Right atrium auricular region (tissue), 2 donors: ENCODE measurements around the gene HIVEP2. TPM values are rescaled to one million over a fixed set of nuclear protein-coding genes. Genes with fewer than 3 reads are reported as not detected.
A peak's percentile ranks its signal among the peaks of the same experiment; 100 is the strongest.

Experiments used
- DNase-seq: peaks from one replicate; pipeline ENCODE4 v3.0.0-alpha.2; 2019; ENCODE audit warnings: low spot score
- H3K27ac ChIP-seq, 2 donors: fragments of 200-600 bp; sonication (generic); 1 replicate in 1 of 2; 2 replicates in 1 of 2; pipeline ENCODE4 v1.5.1; 2016 to 2019
- H3K27me3 ChIP-seq, 2 donors: fragments of 200-600 bp; sonication (generic); one replicate each; pipeline versions ENCODE4 v1.5.1 to v1.6.0; 2017 to 2019
- H3K36me3 ChIP-seq: fragments of 200-600 bp; sonication (generic); one replicate; pipeline ENCODE4 v1.5.1; 2016
- H3K4me1 ChIP-seq, 2 donors: fragments of 200-600 bp; sonication (generic); one replicate each; pipeline versions ENCODE4 v1.5.1 to v1.6.0; 2017 to 2019
- H3K4me3 ChIP-seq, 2 donors: fragments of 200-600 bp; sonication (generic); 1 replicate in 1 of 2; 2 replicates in 1 of 2; pipeline ENCODE4 v1.5.1; 2017 to 2019; ENCODE audit warnings: mild to moderate bottlenecking in 1 of 2, moderate library complexity in 1 of 2
- H3K9me3 ChIP-seq, 2 donors: fragments of 200-600 bp; sonication (generic); one replicate each; pipeline ENCODE4 v1.5.1; 2019
- total RNA-seq, 2 donors: library from RNA; depleted of rRNA; stranded (reverse); fragments of >200 nt; gene quantifications; one replicate each; pipeline ENCODE4 v1.1.0, GENCODE V29; 2016
- TF ChIP-seq, protein P1 (sequence below), 2 donors: fragments of 200-600 bp; sonication (generic); IDR thresholded peaks; one replicate each; pipeline ENCODE4 v1.5.1; 2019; ENCODE audit warnings: antibody characterized with exemption in 2 of 2

The HIVEP2 gene
- total RNA-seq, 2 donors from 2014 or later: 19.2 to 28.6 TPM

GRCh38 chr6:142950291-142950690 is 5.3 kb upstream of the HIVEP2 start:
- Histone ChIP-seq H3K4me1 (no peaks in the 10 kb centered on the region), H3K27me3 (no peaks in the 10 kb centered on the region), H3K4me3 (no peak overlapping the region), H3K27ac (no peak overlapping the region), H3K36me3 (no peaks in the 10 kb centered on the region), H3K9me3 (no peaks in the 10 kb centered on the region)
- DNase-seq: no peak
- TF ChIP-seq, protein P1, sequence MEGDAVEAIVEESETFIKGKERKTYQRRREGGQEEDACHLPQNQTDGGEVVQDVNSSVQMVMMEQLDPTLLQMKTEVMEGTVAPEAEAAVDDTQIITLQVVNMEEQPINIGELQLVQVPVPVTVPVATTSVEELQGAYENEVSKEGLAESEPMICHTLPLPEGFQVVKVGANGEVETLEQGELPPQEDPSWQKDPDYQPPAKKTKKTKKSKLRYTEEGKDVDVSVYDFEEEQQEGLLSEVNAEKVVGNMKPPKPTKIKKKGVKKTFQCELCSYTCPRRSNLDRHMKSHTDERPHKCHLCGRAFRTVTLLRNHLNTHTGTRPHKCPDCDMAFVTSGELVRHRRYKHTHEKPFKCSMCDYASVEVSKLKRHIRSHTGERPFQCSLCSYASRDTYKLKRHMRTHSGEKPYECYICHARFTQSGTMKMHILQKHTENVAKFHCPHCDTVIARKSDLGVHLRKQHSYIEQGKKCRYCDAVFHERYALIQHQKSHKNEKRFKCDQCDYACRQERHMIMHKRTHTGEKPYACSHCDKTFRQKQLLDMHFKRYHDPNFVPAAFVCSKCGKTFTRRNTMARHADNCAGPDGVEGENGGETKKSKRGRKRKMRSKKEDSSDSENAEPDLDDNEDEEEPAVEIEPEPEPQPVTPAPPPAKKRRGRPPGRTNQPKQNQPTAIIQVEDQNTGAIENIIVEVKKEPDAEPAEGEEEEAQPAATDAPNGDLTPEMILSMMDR (IDR thresholded peaks at IDR 0.05): no peak

- Histone ChIP-seq H3K4me3 (peak overlapping the region; percentile 89 to 92), H3K36me3 (no peaks in the 10 kb centered on the region), H3K27me3 (no peaks in the 10 kb centered on the region), H3K27ac (peak overlapping the region; percentile 99 to 100), H3K9me3 (no peaks in the 10 kb centered on the region), H3K4me1 (peaks cover 0 to 11% of the 10 kb centered on the region in 2 donors)
- TF ChIP-seq, protein P1 (IDR thresholded peaks at IDR 0.05): no peak
- DNase-seq: no peak
These were observed 2.9 kb upstream of the HIVEP2 start for GRCh38 chr6:142947714-142948480.

DNA sequence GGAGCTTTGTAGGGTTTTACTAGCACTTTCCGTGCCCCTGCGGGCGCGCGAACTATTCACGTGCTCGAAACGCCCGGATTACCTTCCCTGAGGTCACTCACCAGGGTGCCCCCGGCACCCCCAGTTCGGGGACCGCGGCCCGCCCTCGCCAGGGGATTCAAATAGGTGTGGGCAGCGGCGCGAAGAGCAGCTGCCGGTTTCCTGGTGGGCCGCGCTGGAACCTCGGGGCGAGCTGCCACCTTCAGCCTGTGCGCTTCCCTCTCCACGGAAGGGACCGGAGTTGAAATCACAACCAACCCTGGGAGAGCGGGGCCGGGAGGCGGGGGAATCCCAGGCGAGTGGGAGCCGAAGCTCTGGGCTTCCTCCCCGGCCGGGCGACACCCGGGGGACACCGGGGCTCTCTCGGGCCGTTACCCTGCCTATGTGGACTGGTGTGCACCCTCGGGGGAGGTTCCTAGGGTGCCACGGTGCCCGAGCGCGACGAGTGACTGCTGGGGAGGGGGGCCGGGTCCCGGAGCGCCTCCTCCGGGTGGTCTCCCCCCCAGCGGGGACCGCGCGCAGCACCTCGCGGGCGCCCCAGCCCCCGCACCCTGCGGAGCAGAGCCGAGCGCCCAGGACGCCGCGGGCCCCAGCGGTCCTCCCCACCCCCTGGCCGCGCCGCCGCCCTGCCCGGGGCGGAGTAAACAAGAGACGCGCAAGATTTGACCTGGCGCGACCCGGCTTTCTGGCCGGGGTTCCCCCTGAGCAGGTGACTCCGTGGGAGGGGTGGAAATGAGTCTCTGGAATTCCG is 2.1 kb upstream of the HIVEP2 start:
- Histone ChIP-seq H3K27ac (peak overlapping the region; percentile 99 to 100), H3K4me1 (peaks cover 0 to 12% of the 10 kb centered on the region in 2 donors), H3K36me3 (no peaks in the 10 kb centered on the region), H3K9me3 (no peaks in the 10 kb centered on the region), H3K4me3 (peak overlapping the region; percentile 89 to 92), H3K27me3 (no peaks in the 10 kb centered on the region)
- TF ChIP-seq, protein P1 (IDR thresholded peaks at IDR 0.05): no peak
- peak; percentile 85 for DNase-seq

GRCh38 chr6:142946181-142946923 is 1.4 kb upstream of the HIVEP2 start:
- TF ChIP-seq, protein P1 (IDR thresholded peaks at IDR 0.05): no peak
- Histone ChIP-seq H3K36me3 (no peaks in the 10 kb centered on the region), H3K27ac (peak overlapping the region; percentile 99 to 100), H3K4me3 (peak overlapping the region; percentile 89 to 92), H3K4me1 (peaks cover 0 to 12% of the 10 kb centered on the region in 2 donors), H3K27me3 (no peaks in the 10 kb centered on the region), H3K9me3 (no peaks in the 10 kb centered on the region)
- peak; percentile 98 for DNase-seq

- Histone ChIP-seq H3K4me3 (peak overlapping the region; percentile 89 to 92), H3K4me1 (peaks cover 0 to 12% of the 10 kb centered on the region in 2 donors)
- no peak for DNase-seq
These were observed 637 bp upstream of the HIVEP2 start for GRCh38 chr6:142945446-142946180.

More at GRCh38 chr6:142945446-142946180, 637 bp upstream of the HIVEP2 start:
- TF ChIP-seq, protein P1 (IDR thresholded peaks at IDR 0.05): no peak
- Histone ChIP-seq H3K27me3 (no peaks in the 10 kb centered on the region), H3K27ac (peak overlapping the region; percentile 99 to 100), H3K36me3 (no peaks in the 10 kb centered on the region), H3K9me3 (no peaks in the 10 kb centered on the region)
